ENCODE measurements around the gene FN1.

- TF ChIP-seq CTCF (IDR thresholded peaks at IDR 0.05; ENCODE audit: low read length) (no peak), EZH2 (optimal IDR thresholded peaks at IDR 0.05; ENCODE audit: low read depth, low read length) (no peak)
These were observed 57.8 kb downstream of the FN1 start for GRCh38 chr2:215378045-215378444.
